Activated CD8-positive, alpha-beta memory T cell treated with anti-CD3 and anti-CD28 coated beads for 36 hours (primary cell): Measurements from ENCODE around the gene KRT84. TPM values are rescaled to one million over a fixed set of nuclear protein-coding genes. Genes with fewer than 3 reads are reported as not detected.

Experiments used
- CTCF ChIA-PET: fragments of 350-600 bp; sonication (Branson Sonifier 250); formaldehyde crosslinking; loops from one replicate; lab custom pipeline; 2021; ENCODE audit warnings: antibody characterized with exemption; lab: Charles Lee
- POLR2A ChIA-PET: fragments of 350-600 bp; sonication (Branson Sonifier 250); formaldehyde crosslinking; loops from one replicate; lab custom pipeline; 2021; ENCODE audit warnings: antibody characterized with exemption; lab: Charles Lee
- total RNA-seq, 2 experiments: library from RNA; stranded (reverse); gene quantifications; one replicate each; pipeline ENCODE4 v1.2.3, GENCODE V29; 2021

KRT84 gene, protein sequence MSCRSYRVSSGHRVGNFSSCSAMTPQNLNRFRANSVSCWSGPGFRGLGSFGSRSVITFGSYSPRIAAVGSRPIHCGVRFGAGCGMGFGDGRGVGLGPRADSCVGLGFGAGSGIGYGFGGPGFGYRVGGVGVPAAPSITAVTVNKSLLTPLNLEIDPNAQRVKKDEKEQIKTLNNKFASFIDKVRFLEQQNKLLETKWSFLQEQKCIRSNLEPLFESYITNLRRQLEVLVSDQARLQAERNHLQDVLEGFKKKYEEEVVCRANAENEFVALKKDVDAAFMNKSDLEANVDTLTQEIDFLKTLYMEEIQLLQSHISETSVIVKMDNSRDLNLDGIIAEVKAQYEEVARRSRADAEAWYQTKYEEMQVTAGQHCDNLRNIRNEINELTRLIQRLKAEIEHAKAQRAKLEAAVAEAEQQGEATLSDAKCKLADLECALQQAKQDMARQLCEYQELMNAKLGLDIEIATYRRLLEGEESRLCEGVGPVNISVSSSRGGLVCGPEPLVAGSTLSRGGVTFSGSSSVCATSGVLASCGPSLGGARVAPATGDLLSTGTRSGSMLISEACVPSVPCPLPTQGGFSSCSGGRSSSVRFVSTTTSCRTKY
- total RNA-seq: not detected

- POLR2A ChIA-PET: no interaction called here
- CTCF ChIA-PET: interaction anchor here (0.6 kb wide), 1 partner anchor 495 kb away, joined by 3 read pairs; no protein-coding TSS in a partner anchor
These were observed at the start of gene KRT84 for GRCh38 chr12:52385226-52385702. Gene KRT84 (minus strand): TSS chr12:52385652. CDS start chr12:52385585, 67 bp downstream.

DNA sequence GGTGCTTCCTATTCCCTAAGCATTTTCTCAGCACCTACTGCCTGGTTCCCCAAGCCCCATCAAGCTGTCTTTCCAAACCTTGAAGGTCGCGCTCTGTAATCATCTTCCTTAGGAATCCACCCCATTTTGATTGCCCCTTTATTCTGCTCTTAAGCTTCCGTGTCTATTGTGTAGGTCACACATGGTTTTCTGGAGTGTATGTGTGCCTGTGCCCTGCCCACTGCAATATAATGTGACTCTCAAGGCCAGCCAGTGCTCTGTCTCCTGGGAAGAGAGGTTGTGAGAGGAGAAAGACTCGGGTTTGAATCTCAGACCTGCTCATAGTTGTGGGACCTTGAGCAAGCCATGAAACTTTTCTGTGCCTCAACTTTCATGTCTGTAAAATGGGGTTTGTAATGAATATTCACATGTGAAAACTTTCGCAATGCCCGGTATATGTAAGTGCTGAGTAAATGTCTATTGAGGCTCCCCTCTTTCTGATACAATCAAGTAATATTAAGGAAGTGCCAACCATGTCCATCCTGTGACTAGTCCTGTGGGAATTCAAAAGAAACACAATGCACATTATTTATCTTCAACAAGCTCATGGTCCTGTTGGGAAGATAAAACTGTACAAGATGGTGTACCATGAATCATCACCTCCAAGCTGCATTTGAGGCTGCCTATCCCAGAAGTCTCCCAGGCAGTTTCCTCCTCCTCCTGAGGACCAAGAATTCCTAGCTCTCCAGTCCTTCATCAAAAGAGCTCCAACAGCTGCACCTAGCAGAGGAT lies 49.5 kb upstream of the KRT84 start:
- ChIA-PET POLR2A (no interaction called here), CTCF (no interaction called here)

GRCh38 chr12:52434081-52434733 lies 48.8 kb upstream of the KRT84 start, which contains the start of gene KRT75:
Gene KRT75 (minus strand): TSS chr12:52434371. CDS start chr12:52434304, 67 bp downstream.
- ChIA-PET CTCF (no interaction called here), POLR2A (no interaction called here)

DNA sequence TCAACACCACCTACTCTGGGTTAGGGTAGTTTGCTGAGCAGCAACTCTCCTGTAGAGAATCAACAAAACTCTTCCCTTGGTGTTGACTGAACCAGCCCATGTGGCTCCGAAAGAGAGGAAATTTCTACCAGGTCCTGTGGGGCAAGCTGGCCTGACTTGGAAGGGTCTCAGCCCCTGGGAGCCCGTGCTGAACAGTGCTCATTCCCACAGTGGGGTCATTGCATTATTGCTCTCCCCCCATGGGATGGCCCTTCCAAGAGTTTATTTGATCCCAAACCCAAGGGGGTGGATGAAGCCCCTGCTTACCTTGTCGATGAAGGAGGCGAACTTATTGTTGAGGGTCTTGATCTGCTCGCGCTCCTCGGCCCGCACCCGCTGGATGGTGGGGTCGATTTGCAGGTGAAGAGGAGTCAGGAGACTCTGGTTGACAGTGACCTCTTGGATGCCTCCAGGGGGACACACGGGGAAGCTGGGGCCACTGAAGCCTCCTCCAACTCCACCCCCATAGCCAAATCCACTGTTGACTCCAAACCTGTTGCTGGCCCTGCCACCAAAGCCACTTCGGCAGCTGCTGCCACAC lies 48.1 kb upstream of the KRT84 start:
- ChIA-PET CTCF (no interaction called here), POLR2A (no interaction called here)

- POLR2A ChIA-PET: no interaction called here
- CTCF ChIA-PET: no interaction called here
These were observed 47.2 kb upstream of the KRT84 start for GRCh38 chr12:52432559-52433207.

DNA sequence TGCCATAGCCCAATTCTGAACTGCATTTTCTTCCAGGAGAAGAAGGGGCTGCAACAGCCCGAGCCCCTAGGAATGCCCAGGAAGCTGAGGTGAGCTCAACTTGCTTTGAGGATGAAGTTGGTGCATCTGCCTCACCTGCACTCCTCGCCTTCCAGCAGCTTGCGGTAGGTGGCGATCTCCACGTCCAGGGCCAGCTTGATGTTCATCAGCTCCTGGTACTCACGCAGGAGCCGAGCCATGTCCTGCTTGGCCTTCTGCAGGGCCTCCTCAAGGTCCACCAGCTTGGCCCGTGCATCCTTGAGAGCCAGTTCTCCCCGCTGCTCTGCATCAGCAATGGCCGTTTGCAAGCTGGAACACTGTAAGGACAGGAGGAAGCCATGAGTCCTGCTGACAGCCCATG lies 42.7 kb upstream of the KRT84 start:
- ChIA-PET POLR2A (no interaction called here), CTCF (interaction anchor here (1.7 kb wide), 1 partner anchor 452 kb away, joined by 7 read pairs; no protein-coding TSS in a partner anchor)

- POLR2A ChIA-PET: no interaction called here
- CTCF ChIA-PET: interaction anchor here (1.7 kb wide), 1 partner anchor 453 kb away, joined by 7 read pairs; no protein-coding TSS in a partner anchor
These were observed 41.6 kb upstream of the KRT84 start for GRCh38 chr12:52427083-52427482.

- CTCF ChIA-PET: interaction anchor here (0.6 to 1.2 kb wide), 2 partner anchors 21 to 438 kb away, joined by 3 read pairs; no protein-coding TSS in a partner anchor
- POLR2A ChIA-PET: no interaction called here
These were observed 40.6 kb upstream of the KRT84 start for GRCh38 chr12:52426034-52426433.

GRCh38 chr12:52425466-52425865 lies 40.0 kb upstream of the KRT84 start:
- POLR2A ChIA-PET: no interaction called here
- CTCF ChIA-PET: interaction anchor here (0.6 to 1.2 kb wide), 2 partner anchors 21 to 439 kb away, joined by 3 read pairs; no protein-coding TSS in a partner anchor

DNA sequence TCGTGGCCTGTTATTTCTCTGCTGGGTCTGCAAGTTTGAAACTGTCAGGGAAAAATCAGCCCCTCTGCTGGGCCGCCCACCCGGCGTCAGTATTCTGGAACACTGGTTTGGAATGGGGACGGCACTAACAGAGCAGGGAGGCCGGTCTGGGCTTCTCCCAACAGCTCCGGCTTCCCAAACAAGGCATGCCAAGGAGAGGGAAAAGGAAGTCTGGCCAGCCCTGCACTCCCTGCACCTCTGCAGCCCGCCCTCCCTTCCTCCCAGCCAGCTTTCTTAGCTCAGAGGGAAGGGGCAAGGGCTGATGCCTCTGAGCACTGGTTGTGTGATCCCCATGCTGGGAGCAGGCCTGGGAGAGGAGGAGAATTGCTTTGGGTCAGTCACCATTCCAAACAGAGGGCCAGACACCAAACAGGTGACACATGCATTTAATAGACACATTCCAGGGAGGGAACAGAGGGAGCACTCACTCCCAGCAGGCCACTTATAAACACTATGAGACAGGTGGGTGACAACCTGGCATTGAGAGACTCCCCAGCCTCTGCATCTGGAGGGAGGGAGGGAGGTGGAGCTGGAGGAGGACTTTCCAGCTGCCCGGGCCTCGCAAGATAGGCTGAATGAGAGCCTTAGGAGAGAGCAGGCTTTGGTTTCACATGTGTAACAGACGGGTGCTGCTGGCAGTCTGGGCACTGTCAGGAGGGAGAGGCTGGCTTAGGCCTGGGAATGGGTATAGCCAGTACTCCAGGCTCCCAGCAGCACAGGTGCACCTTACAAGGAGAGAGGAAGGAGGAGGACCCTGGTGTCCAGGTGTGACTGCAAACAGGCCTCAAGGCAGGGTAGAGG lies 38.4 kb upstream of the KRT84 start:
- POLR2A ChIA-PET: no interaction called here
- CTCF ChIA-PET: no interaction called here

DNA sequence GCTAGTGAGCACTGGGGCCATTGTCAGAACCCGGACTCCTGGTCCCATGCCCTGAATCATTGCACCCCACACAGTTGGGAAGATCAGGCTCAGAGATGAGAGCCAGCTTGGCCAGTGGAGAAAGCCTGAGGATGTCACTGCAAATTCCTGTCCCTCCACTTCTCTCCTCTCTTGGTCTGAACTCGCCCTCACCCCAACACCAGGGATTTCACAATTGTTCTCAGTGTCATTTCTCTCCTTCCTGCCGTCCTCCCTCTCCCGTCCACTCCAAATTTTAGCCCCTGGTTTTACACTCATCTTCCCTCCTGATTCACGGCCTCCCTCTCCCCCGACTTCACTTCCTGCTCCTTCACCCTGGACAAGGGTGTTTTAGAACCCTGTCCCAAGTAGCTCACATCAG lies 37.6 kb upstream of the KRT84 start:
- POLR2A ChIA-PET: no interaction called here
- CTCF ChIA-PET: no interaction called here

DNA sequence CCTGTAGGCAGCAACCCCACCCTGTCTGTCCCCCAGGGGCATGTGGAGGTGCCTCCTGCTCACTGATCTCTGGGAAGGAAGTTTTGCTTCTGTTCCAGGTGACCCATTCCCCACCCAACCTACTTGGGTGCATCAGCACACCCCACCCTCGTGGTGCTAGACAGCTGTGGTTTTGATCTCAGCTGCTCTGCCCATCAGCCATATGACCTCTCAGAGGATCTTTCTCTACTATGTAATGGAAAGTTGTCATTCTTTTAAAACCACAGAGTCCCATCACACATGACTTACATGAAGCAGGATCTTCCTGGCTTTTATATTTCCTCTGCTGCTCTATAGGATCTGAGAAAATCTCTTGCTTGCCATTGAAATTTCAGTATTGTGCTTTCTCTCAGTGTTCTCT lies 34.2 kb upstream of the KRT84 start:
- ChIA-PET CTCF (no interaction called here), POLR2A (no interaction called here)

- ChIA-PET CTCF (no interaction called here), POLR2A (no interaction called here)
These were observed 33.2 kb upstream of the KRT84 start for GRCh38 chr12:52418576-52419110.

- CTCF ChIA-PET: no interaction called here
- POLR2A ChIA-PET: no interaction called here
These were observed 32.3 kb upstream of the KRT84 start for GRCh38 chr12:52417740-52418139.

DNA sequence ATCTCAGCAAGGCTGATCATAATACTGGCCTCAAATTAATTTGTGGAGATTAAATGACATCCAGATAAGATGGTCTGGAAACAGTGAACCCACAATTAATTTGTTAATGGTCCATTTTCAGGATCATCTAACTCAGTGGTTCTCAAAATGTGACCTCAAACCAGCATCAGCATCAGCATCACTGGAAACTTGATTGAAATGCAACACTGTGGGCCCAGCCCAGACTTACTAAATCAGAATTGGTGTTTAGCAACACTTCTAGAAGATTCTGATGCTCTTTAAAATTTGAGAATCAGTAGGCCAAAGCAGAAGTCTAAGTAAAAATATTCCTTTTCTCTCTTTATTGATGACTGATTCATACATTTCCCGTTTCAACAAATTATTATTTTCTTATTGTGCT lies 31.3 kb upstream of the KRT84 start:
- ChIA-PET CTCF (no interaction called here), POLR2A (no interaction called here)

DNA sequence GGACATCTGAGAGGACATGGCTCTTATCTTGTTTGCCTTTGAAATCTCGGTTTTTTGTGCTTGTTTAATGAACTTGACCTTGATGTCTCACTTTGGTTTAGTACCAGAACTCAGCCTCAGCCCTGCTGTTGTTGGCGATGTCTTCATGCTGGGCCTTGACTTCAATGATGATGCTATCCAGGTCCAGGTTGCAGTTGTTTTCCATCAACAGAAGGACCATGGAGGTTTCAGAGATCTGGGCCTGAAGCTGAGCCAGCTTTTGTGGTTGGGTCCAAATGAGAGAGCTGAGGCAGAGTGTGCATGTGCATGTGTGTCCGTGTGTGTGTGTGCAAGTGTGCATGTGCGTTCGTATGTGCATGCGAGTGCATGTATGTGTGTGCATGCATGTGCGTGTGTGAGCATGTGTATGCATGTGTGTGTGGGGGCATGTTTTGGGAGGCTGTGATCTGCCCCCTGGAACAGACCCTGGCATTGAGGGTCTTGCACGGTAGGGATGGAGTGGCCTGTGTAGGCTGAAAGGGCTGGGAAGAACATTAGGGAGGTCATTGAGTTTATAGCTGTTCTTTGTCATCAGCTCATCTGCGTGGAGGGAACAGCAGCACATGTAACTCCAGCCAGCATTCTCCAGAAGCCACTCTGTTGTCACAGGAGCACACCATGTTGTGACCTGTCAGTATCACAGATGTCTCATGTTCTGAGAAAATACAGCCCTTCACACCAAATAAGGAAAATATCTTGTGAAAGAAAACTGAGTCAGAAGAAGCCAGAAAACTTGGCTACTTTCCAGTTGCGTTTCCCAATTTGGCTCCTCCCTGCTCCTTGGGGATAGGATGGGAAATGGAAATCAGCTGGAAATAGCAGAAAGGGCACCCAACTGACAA lies 30.7 kb upstream of the KRT84 start:
- ChIA-PET POLR2A (no interaction called here), CTCF (no interaction called here)
